Stomach (tissue), 9 donors: Measurements from ENCODE around the gene SFN. TPM values are rescaled to one million over a fixed set of nuclear protein-coding genes. Genes with fewer than 3 reads are reported as not detected.
A peak's percentile ranks its signal among the peaks of the same experiment; 100 is the strongest.

ENCODE experiments used
- DNase-seq, 2 donors: peaks; one replicate each; pipeline versions ENCODE4 v3.0.0 to v3.0.0-alpha.2; 2013 to 2019
- H3K27ac ChIP-seq, 5 donors: fragments of 200-600 bp in 4 of 5; sonication (generic) in 4 of 5; one replicate each; pipeline ENCODE4 v1.5.1; 2013 to 2019; ENCODE audit warnings: mild to moderate bottlenecking in 1 of 5, moderate library complexity in 1 of 5
- H3K27me3 ChIP-seq, 3 donors: fragments of 200-600 bp; sonication (generic); one replicate each; pipeline ENCODE4 v1.5.1; 2017 to 2019; ENCODE audit warnings: mixed run types in 1 of 3
- H3K36me3 ChIP-seq, 4 donors: fragments of 200-600 bp; sonication (generic); 1 replicate in 3 of 4; 2 replicates in 1 of 4; pipeline ENCODE4 v1.5.1; 2016 to 2019
- H3K4me1 ChIP-seq, 4 donors: fragments of 200-600 bp; sonication (generic); one replicate each; pipeline ENCODE4 v1.5.1; 2016 to 2019
- H3K4me3 ChIP-seq, 4 donors: fragments of 200-600 bp; sonication (generic) in 3 of 4; one replicate each; pipeline ENCODE4 v1.5.1; 2016 to 2019; ENCODE audit warnings: mild to moderate bottlenecking in 1 of 4
- H3K9me3 ChIP-seq, 4 donors: fragments of 200-600 bp; sonication (generic); one replicate each; pipeline ENCODE4 v1.5.1; 2016 to 2019
- CTCF ChIP-seq, 7 experiments: fragments of 450-650 bp in 4 of 7; fragments of 200-600 bp in 3 of 7; sonication (generic) in 3 of 7; IDR thresholded peaks; one replicate each; pipeline ENCODE4 v1.5.1; 2016 to 2019; ENCODE audit warnings: antibody characterized with exemption in 7 of 7, control low read depth in 2 of 7, mild to moderate bottlenecking in 1 of 7
- EP300 ChIP-seq: sonication (generic); formaldehyde crosslinking; IDR thresholded peaks from one replicate; pipeline ENCODE4 v1.6.1; 2017; ENCODE audit warnings: antibody characterized with exemption
- POLR2A ChIP-seq, 4 donors: fragments of 450-650 bp; IDR thresholded peaks; one replicate each; pipeline ENCODE4 v1.6.1; 2016; ENCODE audit warnings: antibody characterized with exemption in 4 of 4, control low read depth in 2 of 4, mild to moderate bottlenecking in 1 of 4, moderate library complexity in 1 of 4
- POLR2AphosphoS5 ChIP-seq, 3 donors: sonication (generic); formaldehyde crosslinking; IDR thresholded peaks; one replicate each; pipeline ENCODE4 v1.6.1; 2016; ENCODE audit warnings: antibody characterized with exemption in 3 of 3
- whole genome bisulfite sequencing, 5 donors: extraction: QIAGEN DNeasy Blood & Tissue Kit in 3 of 5; methylation state at CpG; one replicate each; pipeline versions ENCODE4 v1.1.5 to v1.1.7; 2013 to 2018; 5-methylcytosine and 5-hydroxymethylcytosine counted together
- intact Hi-C: fragments of 100-400 bp; cut with DNase I; formaldehyde crosslinking; loops from one replicate; pipeline ENCODE4 v1.15.1; 2023; ENCODE audit warnings: low total_unique reads
- polyA plus RNA-seq, 3 donors: library from polyadenylated mRNA; stranded (reverse); fragments of 200-250 nt; gene quantifications; one replicate each; pipeline ENCODE4 v1.2.3, GENCODE V29; 2013
- total RNA-seq, 5 donors: library from RNA; depleted of rRNA; stranded (reverse); fragments of >200 nt; gene quantifications; one replicate each; pipeline versions ENCODE4 v1.1.0 to v1.2.3, GENCODE V29; 2014 to 2016
- donor health status: healthy with polysubstance abuse.
- donor health status: Bipolar disorder and iron deficiency.
- donor health status: healthy.

SFN gene
- total and polyA plus RNA-seq, 8 donors = 17.4 to 410 (median 81.2) TPM

GRCh38 chr1:26856181-26856580 is 6.8 kb upstream of the SFN start:
- Histone ChIP-seq H3K4me1 (peaks cover 0 to 25% (median 0%) of the 10 kb centered on the region in 4 donors), H3K36me3 (peaks cover 26 to 73% (median 70%) of the 10 kb centered on the region in 4 donors), H3K27me3 (no peaks in the 10 kb centered on the region), H3K4me3 (no peak overlapping the region), H3K27ac (no peak overlapping the region), H3K9me3 (no peaks in the 10 kb centered on the region)
- intact Hi-C loops = no loop called here
- WGBS, 5 donors = 84 to 96% (median 92%) methylated on average over 10 to 11 of the region's 11 CpGs
- DNase-seq = no peak
- TF ChIP-seq CTCF (IDR thresholded peaks at IDR 0.05) (no peak), POLR2AphosphoS5 (IDR thresholded peaks at IDR 0.05) (no peak), EP300 (no peak), POLR2A (IDR thresholded peaks at IDR 0.05) (no peak)

- peak in 1 of 2 donors; percentile 23 for DNase-seq
- Histone ChIP-seq H3K4me1 (peaks cover 0 to 29% (median 0%) of the 10 kb centered on the region in 4 donors), H3K9me3 (no peaks in the 10 kb centered on the region), H3K27me3 (no peaks in the 10 kb centered on the region), H3K36me3 (peaks cover 19 to 67% (median 64%) of the 10 kb centered on the region in 4 donors), H3K27ac (no peak overlapping the region), H3K4me3 (no peak overlapping the region)
- WGBS, 5 donors = 74 to 89% (median 86%) methylated on average over 20 to 21 of the region's 21 CpGs
- intact Hi-C loops = no loop called here
- TF ChIP-seq CTCF (IDR thresholded peaks at IDR 0.05) (no peak), EP300 (no peak), POLR2A (IDR thresholded peaks at IDR 0.05) (no peak), POLR2AphosphoS5 (IDR thresholded peaks at IDR 0.05) (no peak)
Measured at GRCh38 chr1:26856604-26857469, 6.1 kb upstream of the SFN start.

GRCh38 chr1:26857473-26858060 is 5.4 kb upstream of the SFN start:
- peaks cover 0 to 36% (median 0%) of the 10 kb centered on the region in 4 donors for H3K4me1 ChIP-seq
- H3K9me3 ChIP-seq = no peaks in the 10 kb centered on the region
- peaks cover 15 to 59% (median 56%) of the 10 kb centered on the region in 4 donors for H3K36me3 ChIP-seq
- 84 to 93% (median 88%) methylated on average over 4 to 8 of the region's 8 CpGs for WGBS, 5 donors
- H3K27ac ChIP-seq = no peak overlapping the region
- TF ChIP-seq EP300 = no peak
- TF ChIP-seq CTCF (IDR thresholded peaks at IDR 0.05) = no peak
- TF ChIP-seq POLR2A (IDR thresholded peaks at IDR 0.05) = no peak
- no peak for TF ChIP-seq POLR2AphosphoS5 (IDR thresholded peaks at IDR 0.05)
- intact Hi-C loops = no loop called here
- H3K27me3 ChIP-seq = no peaks in the 10 kb centered on the region
- no peak for DNase-seq
- H3K4me3 ChIP-seq = no peak overlapping the region

GRCh38 chr1:26858160-26858559 is 4.8 kb upstream of the SFN start:
- no peak overlapping the region for H3K4me3 ChIP-seq
- WGBS, 5 donors = 78 to 95% (median 92%) methylated on average over 4 of the region's 4 CpGs
- TF ChIP-seq CTCF (IDR thresholded peaks at IDR 0.05) = no peak
- TF ChIP-seq EP300 = no peak
- no peak for TF ChIP-seq POLR2AphosphoS5 (IDR thresholded peaks at IDR 0.05)
- intact Hi-C loops = no loop called here
- no peaks in the 10 kb centered on the region for H3K27me3 ChIP-seq
- H3K9me3 ChIP-seq = no peaks in the 10 kb centered on the region
- H3K36me3 ChIP-seq = peaks cover 11 to 53% (median 51%) of the 10 kb centered on the region in 4 donors
- H3K27ac ChIP-seq = no peak overlapping the region
- H3K4me1 ChIP-seq = peaks cover 0 to 34% (median 2%) of the 10 kb centered on the region in 4 donors
- DNase-seq = no peak
